ENCODE results near the gene SURF4. TPM values are rescaled to one million over a fixed set of nuclear protein-coding genes. Genes with fewer than 3 reads are reported as not detected.
A peak's percentile ranks its signal among the peaks of the same experiment; 100 is the strongest.
"Not testable (repeated sequence)": the region's sequence is repeated elsewhere in the genome, so short reads cannot be mapped to it uniquely, and the experiment has no call there.

Gene SURF4
- total and polyA plus RNA-seq, 4 donors: 103 to 144 (median 118) TPM

DNA sequence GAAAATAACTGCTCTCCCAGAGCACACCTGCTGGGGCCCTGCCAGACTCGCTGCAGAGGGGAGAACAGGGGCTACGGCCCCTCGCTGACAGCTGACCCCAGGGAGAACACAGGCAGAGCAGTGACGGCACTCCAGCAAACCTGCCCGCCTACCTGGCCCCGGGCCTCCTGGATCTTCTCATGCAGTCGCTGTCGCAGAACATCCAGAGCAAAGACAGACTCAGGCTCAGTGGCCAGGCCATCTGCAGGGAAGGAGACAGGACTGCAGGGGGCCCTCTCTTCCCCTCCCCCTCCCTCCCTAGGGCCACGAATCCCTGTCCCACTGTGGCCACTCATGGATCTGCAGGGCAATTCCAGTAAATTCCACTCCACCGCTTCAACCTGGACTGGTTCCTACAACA is 42.3 kb downstream of the SURF4 start:
- Histone ChIP-seq H3K27me3 (ENCODE audit: control insufficient read depth, insufficient read depth, low read length) (no peaks in the 10 kb centered on the region), H3K27ac (ENCODE audit: low read depth, low read length) (no peak overlapping the region), H3K9me3 (ENCODE audit: control insufficient read depth, insufficient read depth, low read length) (no peaks in the 10 kb centered on the region), H3K36me3 (ENCODE audit: control insufficient read depth, insufficient read depth, low read length) (peaks cover 44% of the 10 kb centered on the region), H3K4me3 (ENCODE audit: low read depth, low read length) (no peak overlapping the region), H3K4me1 (ENCODE audit: control insufficient read depth, insufficient read depth, low read length) (peaks cover 26% of the 10 kb centered on the region)
- WGBS (ENCODE audit: insufficient coverage): 94% methylated on average over 10 of the region's 10 CpGs
- DNase-seq (ENCODE audit: low read depth in 4 of 6, low spot score in 6 of 6): no peak

DNA sequence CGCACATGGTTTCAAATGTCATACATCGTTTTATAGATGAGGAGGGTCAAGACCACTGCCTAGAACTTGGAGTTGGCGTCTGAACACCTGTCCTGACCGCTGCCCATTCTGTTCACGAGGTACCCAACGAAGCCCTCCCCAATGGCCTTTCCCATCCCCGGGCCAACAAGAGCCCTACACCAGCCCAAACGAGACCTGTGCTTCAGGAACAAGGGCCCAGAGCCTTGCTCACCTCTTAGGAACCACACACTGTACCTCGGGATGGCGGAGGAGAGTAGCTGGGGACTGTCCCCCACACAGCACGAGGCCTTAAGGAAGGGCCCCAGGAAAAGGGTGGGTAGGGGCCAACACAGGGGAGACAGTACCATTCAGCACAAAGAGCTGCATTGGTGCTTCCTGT is 42.8 kb downstream of the SURF4 start:
- H3K4me1 ChIP-seq (ENCODE audit: control insufficient read depth, insufficient read depth, low read length): peaks cover 26% of the 10 kb centered on the region
- no peak overlapping the region for H3K4me3 ChIP-seq (ENCODE audit: low read depth, low read length)
- H3K36me3 ChIP-seq (ENCODE audit: control insufficient read depth, insufficient read depth, low read length): peaks cover 44% of the 10 kb centered on the region
- 96% methylated on average over 10 of the region's 11 CpGs for WGBS (ENCODE audit: insufficient coverage)
- no peaks in the 10 kb centered on the region for H3K27me3 ChIP-seq (ENCODE audit: control insufficient read depth, insufficient read depth, low read length)
- DNase-seq (ENCODE audit: low read depth in 4 of 6, low spot score in 6 of 6): no peak
- H3K27ac ChIP-seq (ENCODE audit: low read depth, low read length): no peak overlapping the region
- H3K9me3 ChIP-seq (ENCODE audit: control insufficient read depth, insufficient read depth, low read length): no peaks in the 10 kb centered on the region

DNA sequence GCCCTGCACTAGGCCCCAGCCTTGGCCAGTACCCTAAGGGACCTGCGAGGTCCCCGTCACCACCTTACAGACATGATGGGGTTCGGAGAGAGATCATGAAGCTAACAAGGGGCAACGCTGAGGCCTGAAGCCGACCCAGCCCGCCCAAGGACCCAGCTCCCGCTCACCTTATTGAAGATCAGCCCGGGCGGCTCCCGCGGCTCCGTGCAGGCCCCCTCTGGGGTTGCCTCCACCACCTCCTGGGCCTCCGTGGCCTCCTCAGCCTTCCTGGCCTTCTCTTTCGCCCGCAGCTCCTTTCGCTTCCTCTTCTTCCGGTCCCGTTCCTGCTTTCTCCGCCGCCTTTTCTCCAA is 43.5 kb downstream of the SURF4 start:
- Histone ChIP-seq H3K36me3 (ENCODE audit: control insufficient read depth, insufficient read depth, low read length) (peaks cover 45% of the 10 kb centered on the region), H3K4me3 (ENCODE audit: low read depth, low read length) (no peak overlapping the region)
- WGBS (ENCODE audit: insufficient coverage): 94% methylated on average over 20 of the region's 20 CpGs

DNA sequence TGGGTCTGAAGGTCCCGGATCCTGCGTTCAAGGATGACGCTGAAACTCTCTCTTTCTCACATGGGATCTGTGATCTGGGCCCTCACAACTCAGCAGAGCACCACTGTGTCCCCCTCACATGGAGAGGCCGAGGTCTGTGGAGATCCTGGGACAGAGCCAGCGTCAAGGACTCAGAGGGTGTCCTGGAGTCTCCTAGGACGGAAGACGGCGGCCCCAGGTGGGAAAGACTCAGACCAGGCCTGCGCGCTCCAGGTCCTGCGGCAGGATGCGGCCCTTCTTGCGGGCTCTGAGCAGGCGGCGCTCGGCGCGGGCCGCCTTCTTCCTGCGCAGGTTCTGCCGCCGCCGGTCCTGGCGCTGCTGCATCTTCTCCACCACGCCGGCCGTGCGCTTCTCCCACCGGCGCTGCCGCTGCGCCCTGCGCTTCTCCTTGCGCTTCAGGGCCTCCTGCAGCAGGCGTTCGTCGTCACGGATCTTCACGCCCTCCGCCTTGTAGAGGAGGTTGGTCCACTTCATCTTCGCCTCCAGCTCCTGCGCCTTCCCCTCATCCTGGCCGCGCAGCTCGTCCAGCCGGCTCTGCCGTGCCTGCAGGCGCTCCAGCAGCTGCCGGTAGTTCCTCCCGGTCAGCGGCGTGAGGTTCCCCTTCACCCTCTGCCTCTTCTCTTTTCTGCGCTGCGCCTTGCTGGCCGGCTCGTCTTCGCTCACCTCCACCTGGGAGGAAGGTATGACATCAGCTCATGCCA is 44.0 kb downstream of the SURF4 start:
- H3K4me1 ChIP-seq (ENCODE audit: control insufficient read depth, insufficient read depth, low read length): peaks cover 24% of the 10 kb centered on the region
- no peak overlapping the region for H3K4me3 ChIP-seq (ENCODE audit: low read depth, low read length)
- H3K36me3 ChIP-seq (ENCODE audit: control insufficient read depth, insufficient read depth, low read length): peaks cover 45% of the 10 kb centered on the region
- WGBS (ENCODE audit: insufficient coverage): 96% methylated on average over 56 of the region's 57 CpGs
- H3K27me3 ChIP-seq (ENCODE audit: control insufficient read depth, insufficient read depth, low read length): no peaks in the 10 kb centered on the region
- no peaks in the 10 kb centered on the region for H3K9me3 ChIP-seq (ENCODE audit: control insufficient read depth, insufficient read depth, low read length)
- DNase-seq (ENCODE audit: low read depth in 4 of 6, low spot score in 6 of 6): no peak
- H3K27ac ChIP-seq (ENCODE audit: low read depth, low read length): no peak overlapping the region

More for the DNA sequence above, 43.5 kb downstream of the SURF4 start:
- H3K27me3 ChIP-seq (ENCODE audit: control insufficient read depth, insufficient read depth, low read length): no peaks in the 10 kb centered on the region
- no peaks in the 10 kb centered on the region for H3K9me3 ChIP-seq (ENCODE audit: control insufficient read depth, insufficient read depth, low read length)
- H3K27ac ChIP-seq (ENCODE audit: low read depth, low read length): no peak overlapping the region
- peaks cover 26% of the 10 kb centered on the region for H3K4me1 ChIP-seq (ENCODE audit: control insufficient read depth, insufficient read depth, low read length)
- DNase-seq (ENCODE audit: low read depth in 4 of 6, low spot score in 6 of 6): no peak

DNA sequence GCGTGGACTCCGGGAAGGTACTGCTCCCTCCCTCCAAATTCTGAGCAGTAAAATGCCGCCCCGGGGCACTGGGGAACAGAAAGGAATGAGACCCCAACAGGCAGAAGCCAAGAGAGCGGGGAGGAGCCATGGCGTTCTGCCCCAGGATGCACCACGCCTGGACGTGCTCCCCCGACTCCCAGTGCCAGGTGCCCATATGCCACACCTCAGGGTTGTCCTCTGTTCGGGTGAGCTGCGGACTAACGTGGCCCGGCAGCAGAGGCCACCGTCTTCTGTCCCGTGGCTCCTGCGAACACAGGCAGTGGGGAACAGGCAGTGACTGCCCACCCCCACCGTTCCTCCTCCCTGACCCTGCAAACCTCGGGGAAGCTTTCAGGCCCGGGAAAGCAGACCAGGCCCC is 44.6 kb downstream of the SURF4 start:
- Histone ChIP-seq H3K9me3 (ENCODE audit: control insufficient read depth, insufficient read depth, low read length) (no peaks in the 10 kb centered on the region), H3K36me3 (ENCODE audit: control insufficient read depth, insufficient read depth, low read length) (peaks cover 45% of the 10 kb centered on the region), H3K4me3 (ENCODE audit: low read depth, low read length) (no peak overlapping the region), H3K27me3 (ENCODE audit: control insufficient read depth, insufficient read depth, low read length) (no peaks in the 10 kb centered on the region), H3K27ac (ENCODE audit: low read depth, low read length) (no peak overlapping the region), H3K4me1 (ENCODE audit: control insufficient read depth, insufficient read depth, low read length) (peaks cover 18% of the 10 kb centered on the region)
- no peak for DNase-seq (ENCODE audit: low read depth in 4 of 6, low spot score in 6 of 6)
- 92% methylated on average over 18 of the region's 19 CpGs for WGBS (ENCODE audit: insufficient coverage)

DNA sequence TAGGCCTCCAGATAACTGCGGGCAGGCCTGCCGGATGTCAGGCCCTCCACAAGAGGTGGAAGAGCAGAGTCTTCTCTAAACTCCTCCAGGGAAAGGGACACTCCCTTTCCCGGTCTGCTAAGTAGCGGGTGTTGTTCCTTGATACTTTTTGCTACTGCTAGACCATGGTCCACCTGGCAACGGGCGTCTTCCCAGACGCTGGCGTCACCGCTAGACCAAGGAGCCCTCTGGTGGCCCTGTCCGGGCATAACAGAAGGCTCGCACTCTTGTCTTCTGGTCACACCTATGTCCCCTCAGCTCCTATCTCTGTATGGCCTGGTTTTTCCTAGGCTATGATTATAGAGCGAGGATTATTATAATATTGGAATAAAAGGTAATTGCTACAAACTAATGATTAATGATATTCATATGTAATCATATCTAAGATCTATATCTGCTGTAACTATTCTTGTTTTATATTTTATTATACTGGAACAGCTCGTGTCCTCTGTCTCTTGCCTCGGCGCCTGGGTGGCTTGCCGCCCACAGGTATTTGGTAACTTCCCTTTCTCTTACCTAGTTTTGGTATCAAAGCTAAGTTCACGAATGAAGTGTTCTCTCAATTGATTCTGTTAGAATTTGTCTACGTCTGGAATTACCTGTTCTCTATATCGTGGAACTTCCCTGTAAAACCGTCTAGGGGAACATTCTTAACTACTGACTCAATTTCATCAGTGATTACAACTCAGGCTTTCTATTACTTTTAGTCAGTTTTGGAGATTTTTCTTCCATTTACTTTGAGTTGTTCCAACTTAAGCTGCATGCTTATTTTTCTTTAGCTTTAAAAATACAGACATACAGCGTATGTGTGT is 46.3 kb downstream of the SURF4 start:
- WGBS (ENCODE audit: insufficient coverage): 30% methylated on average over 8 of the region's 21 CpGs
- not testable (repeated sequence) for H3K9me3 ChIP-seq (ENCODE audit: control insufficient read depth, insufficient read depth, low read length); H3K4me1 ChIP-seq (ENCODE audit: control insufficient read depth, insufficient read depth, low read length); H3K4me3 ChIP-seq (ENCODE audit: low read depth, low read length); H3K27me3 ChIP-seq (ENCODE audit: control insufficient read depth, insufficient read depth, low read length); H3K27ac ChIP-seq (ENCODE audit: low read depth, low read length)
- H3K36me3 ChIP-seq (ENCODE audit: control insufficient read depth, insufficient read depth, low read length): peaks cover 45% of the 10 kb centered on the region
- DNase-seq (ENCODE audit: low read depth in 4 of 6, low spot score in 6 of 6): peak in 1 of 6 donors; percentile 23

DNA sequence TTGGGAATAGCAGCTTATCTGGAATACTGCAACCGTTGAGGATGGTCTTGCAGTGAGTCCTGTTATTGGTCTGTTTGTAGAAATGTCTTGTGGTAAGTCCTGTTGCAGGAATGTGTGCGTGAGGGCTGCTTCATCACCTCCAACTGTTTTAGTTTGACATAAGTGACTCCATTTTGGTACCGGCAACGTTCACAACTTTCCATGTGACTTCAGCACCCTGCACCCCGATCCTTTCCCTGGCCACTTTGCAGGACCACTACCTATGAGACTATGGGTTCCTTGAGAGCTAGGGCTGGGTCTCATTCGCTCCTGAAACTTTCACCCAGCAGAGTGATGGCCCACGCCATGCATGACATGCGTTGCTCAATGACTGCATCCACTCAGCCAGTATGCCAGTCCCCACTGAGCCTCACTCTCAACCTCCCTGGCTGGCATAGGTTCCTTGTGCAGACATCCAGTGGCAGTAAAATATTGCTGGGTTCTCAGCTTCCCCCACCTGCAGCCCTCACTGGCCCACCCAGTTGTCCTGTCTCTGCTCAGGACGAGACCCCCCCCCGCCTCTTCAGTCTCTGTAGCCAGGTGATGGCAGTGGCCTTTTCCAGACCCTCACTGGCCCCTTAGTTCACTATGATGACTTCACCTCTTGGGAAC is 47.9 kb downstream of the SURF4 start:
- 86% methylated on average over 8 of the region's 10 CpGs for WGBS (ENCODE audit: insufficient coverage)
- H3K4me3 ChIP-seq (ENCODE audit: low read depth, low read length): no peak overlapping the region
- H3K27me3 ChIP-seq (ENCODE audit: control insufficient read depth, insufficient read depth, low read length): no peaks in the 10 kb centered on the region
- no peaks in the 10 kb centered on the region for H3K9me3 ChIP-seq (ENCODE audit: control insufficient read depth, insufficient read depth, low read length)
- H3K4me1 ChIP-seq (ENCODE audit: control insufficient read depth, insufficient read depth, low read length): no peaks in the 10 kb centered on the region
- no peak overlapping the region for H3K27ac ChIP-seq (ENCODE audit: low read depth, low read length)
- peaks cover 31% of the 10 kb centered on the region for H3K36me3 ChIP-seq (ENCODE audit: control insufficient read depth, insufficient read depth, low read length)
- DNase-seq (ENCODE audit: low read depth in 4 of 6, low spot score in 6 of 6): no peak

DNA sequence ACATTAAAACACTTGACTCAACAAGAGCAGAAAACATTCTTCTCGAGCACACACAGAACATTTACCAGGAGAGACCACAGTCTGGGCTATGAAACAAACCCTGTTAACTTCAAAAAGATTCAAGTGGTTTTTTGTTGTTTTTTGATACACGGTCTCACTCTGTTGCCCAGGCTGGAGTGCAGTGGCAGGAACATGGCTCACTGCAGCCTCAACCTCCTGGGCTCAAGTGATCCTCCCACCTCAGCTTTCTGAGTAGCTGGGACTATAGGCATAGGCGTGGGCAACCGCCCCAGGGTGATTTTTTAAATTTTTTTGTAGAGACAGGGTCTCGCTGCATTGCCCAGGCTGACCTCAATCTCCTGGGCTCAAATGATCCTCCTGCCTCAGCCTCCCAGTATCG is 48.8 kb downstream of the SURF4 start:
- not testable (repeated sequence) for H3K4me1 ChIP-seq (ENCODE audit: control insufficient read depth, insufficient read depth, low read length); H3K9me3 ChIP-seq (ENCODE audit: control insufficient read depth, insufficient read depth, low read length); H3K27ac ChIP-seq (ENCODE audit: low read depth, low read length); H3K4me3 ChIP-seq (ENCODE audit: low read depth, low read length); H3K27me3 ChIP-seq (ENCODE audit: control insufficient read depth, insufficient read depth, low read length); DNase-seq (ENCODE audit: low read depth in 4 of 6, low spot score in 6 of 6)
- WGBS (ENCODE audit: insufficient coverage): 94% methylated on average over 5 of the region's 6 CpGs
- H3K36me3 ChIP-seq (ENCODE audit: control insufficient read depth, insufficient read depth, low read length): peaks cover 21% of the 10 kb centered on the region

DNA sequence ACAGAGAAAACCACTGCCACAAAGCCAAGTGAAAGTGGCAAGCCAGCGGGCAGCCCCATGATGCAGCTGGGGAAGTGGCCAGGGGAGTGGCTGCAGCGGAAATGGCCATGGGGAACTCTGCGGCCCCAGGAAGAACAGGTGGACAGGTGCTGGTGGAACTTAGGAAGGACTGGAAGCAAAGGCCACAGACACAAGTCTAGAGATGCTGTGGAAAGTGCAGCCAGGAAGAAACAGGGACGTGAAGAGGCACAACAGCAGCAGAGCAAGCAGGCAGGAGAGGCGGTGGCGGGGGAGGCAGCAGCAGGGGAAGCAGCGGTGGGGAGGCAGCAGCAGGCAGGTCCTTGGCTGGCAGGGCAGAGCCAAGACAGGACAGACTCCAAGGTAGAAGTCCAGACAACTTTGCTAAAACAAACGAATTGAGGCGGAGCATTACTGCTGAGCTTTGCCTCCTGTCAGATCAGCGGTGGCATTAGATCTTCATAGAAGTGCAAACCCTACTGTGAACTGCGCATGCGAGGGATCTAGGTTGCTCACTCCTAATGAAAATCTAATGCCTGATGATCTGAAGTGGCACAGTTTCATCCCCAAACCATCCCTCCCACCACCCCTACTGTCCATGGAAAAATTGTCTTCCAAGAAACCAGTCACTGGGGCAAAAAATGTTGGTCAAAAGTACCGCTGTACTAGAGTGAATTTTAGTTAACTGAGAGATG is 51.7 kb downstream of the SURF4 start:
- Histone ChIP-seq H3K4me1 (ENCODE audit: control insufficient read depth, insufficient read depth, low read length) (no peaks in the 10 kb centered on the region), H3K36me3 (ENCODE audit: control insufficient read depth, insufficient read depth, low read length) (peaks cover 2% of the 10 kb centered on the region), H3K9me3 (ENCODE audit: control insufficient read depth, insufficient read depth, low read length) (no peaks in the 10 kb centered on the region), H3K27ac (ENCODE audit: low read depth, low read length) (no peak overlapping the region), H3K27me3 (ENCODE audit: control insufficient read depth, insufficient read depth, low read length) (no peaks in the 10 kb centered on the region), H3K4me3 (ENCODE audit: low read depth, low read length) (no peak overlapping the region)
- DNase-seq (ENCODE audit: low read depth in 4 of 6, low spot score in 6 of 6): no peak
- WGBS (ENCODE audit: insufficient coverage): 87% methylated on average over 12 of the region's 13 CpGs

Measured in spinal cord (tissue), 10 donors.